HepG2 (cell line): ENCODE results near the gene KCTD14. TPM values are rescaled to one million over a fixed set of nuclear protein-coding genes. Genes with fewer than 3 reads are reported as not detected.
A peak's percentile ranks its signal among the peaks of the same experiment; 100 is the strongest.

ENCODE experiments used
- ADNP ChIP-seq: sonication (generic); formaldehyde crosslinking; IDR thresholded peaks from 2 replicates; pipeline ENCODE4 v1.4.0; 2020; ENCODE audit warnings: missing genetic modification reagents
- ETV6 ChIP-seq: sonication (generic); formaldehyde crosslinking; conservative IDR thresholded peaks from 2 replicates; pipeline ENCODE4 v1.4.0; 2020; ENCODE audit warnings: missing genetic modification reagents
- FOSL2 ChIP-seq: sonication (generic); formaldehyde crosslinking; IDR thresholded peaks from 2 replicates; pipeline ENCODE4 v1.4.0; 2020; ENCODE audit warnings: missing genetic modification reagents
- FOXC1 ChIP-seq: sonication (generic); formaldehyde crosslinking; IDR thresholded peaks from 2 replicates; pipeline ENCODE4 v1.8.0; 2022; ENCODE audit warnings: mild to moderate bottlenecking, missing genetic modification reagents, borderline replicate concordance
- GABPB1 ChIP-seq: IDR thresholded peaks from 2 replicates; pipeline ENCODE4 v1.6.1; 2016; ENCODE audit warnings: mild to moderate bottlenecking, missing genetic modification reagents, moderate library complexity, missing compliant biosample characterization
- GTF3A ChIP-seq: sonication (generic); formaldehyde crosslinking; conservative IDR thresholded peaks from 2 replicates; pipeline ENCODE4 v1.4.0; 2020; ENCODE audit warnings: mild to moderate bottlenecking, missing genetic modification reagents
- HMG20A ChIP-seq: IDR thresholded peaks from 2 replicates; pipeline ENCODE4 v1.6.1; 2016; ENCODE audit warnings: borderline replicate concordance
- HMG20B ChIP-seq: conservative IDR thresholded peaks from 2 replicates; pipeline ENCODE4 v1.6.1; 2016; ENCODE audit warnings: missing genetic modification reagents, missing compliant biosample characterization
- KAT2B ChIP-seq: fragments of 150-350 bp; IDR thresholded peaks from 2 replicates; pipeline ENCODE4 v1.6.1; 2014; ENCODE audit warnings: low read depth, low read length, borderline replicate concordance
- KLF12 ChIP-seq: sonication (generic); formaldehyde crosslinking; IDR thresholded peaks from 2 replicates; pipeline ENCODE4 v1.4.0; 2020; ENCODE audit warnings: missing genetic modification reagents, borderline replicate concordance
- KLF16 ChIP-seq, 2 experiments: sonication (generic) in 1 of 2; formaldehyde crosslinking in 1 of 2; IDR thresholded peaks; 2 replicates each; pipeline versions ENCODE4 v1.6.1 to v1.8.0; 2016 to 2023; ENCODE audit warnings: missing genetic modification reagents in 2 of 2, missing compliant biosample characterization in 1 of 2
- MAFF ChIP-seq: IDR thresholded peaks from 2 replicates; pipeline ENCODE4 v1.6.1; 2011; ENCODE audit warnings: low read depth, low read length, improper control_type of control experiment
- MED1 ChIP-seq: sonication (generic); formaldehyde crosslinking; IDR thresholded peaks from 2 replicates; pipeline ENCODE4 v1.4.0; 2020; ENCODE audit warnings: missing genetic modification reagents
- NAIF1 ChIP-seq: sonication (generic); formaldehyde crosslinking; IDR thresholded peaks from 2 replicates; pipeline ENCODE4 v1.5.0; 2020; ENCODE audit warnings: mild to moderate bottlenecking, missing genetic modification reagents, borderline replicate concordance
- RARG ChIP-seq: sonication (generic); formaldehyde crosslinking; IDR thresholded peaks from 2 replicates; pipeline ENCODE4 v1.4.0; 2020; ENCODE audit warnings: low read depth, mild to moderate bottlenecking, missing genetic modification reagents
- RFXAP ChIP-seq: sonication (generic); formaldehyde crosslinking; IDR thresholded peaks from 2 replicates; pipeline ENCODE4 v1.4.0; 2020; ENCODE audit warnings: missing genetic modification reagents, borderline replicate concordance
- RXRB ChIP-seq: IDR thresholded peaks from 2 replicates; pipeline ENCODE4 v1.6.1; 2016; ENCODE audit warnings: borderline replicate concordance, missing genetic modification reagents, missing compliant biosample characterization
- ZNF274 ChIP-seq: sonication (generic); formaldehyde crosslinking; IDR thresholded peaks from 2 replicates; pipeline ENCODE4 v1.5.1; 2020; ENCODE audit warnings: mild to moderate bottlenecking, missing genetic modification reagents
- ZNF367 ChIP-seq: sonication (generic); formaldehyde crosslinking; IDR thresholded peaks from 2 replicates; pipeline ENCODE4 v1.4.0; 2020; ENCODE audit warnings: missing genetic modification reagents, borderline replicate concordance
- ZNF383 ChIP-seq: sonication (generic); formaldehyde crosslinking; IDR thresholded peaks from 2 replicates; pipeline ENCODE4 v1.4.0; 2020; ENCODE audit warnings: missing genetic modification reagents, mild to moderate bottlenecking, borderline replicate concordance
- ZNF496 ChIP-seq: sonication (generic); formaldehyde crosslinking; IDR thresholded peaks from 2 replicates; pipeline ENCODE4 v1.8.1; 2023; ENCODE audit warnings: mild to moderate bottlenecking, moderate library complexity, missing genetic modification reagents; ENCODE audit not compliant: insufficient replicate concordance
- ZNF546 ChIP-seq: sonication (generic); formaldehyde crosslinking; conservative IDR thresholded peaks from 2 replicates; pipeline ENCODE4 v1.8.1; 2023; ENCODE audit warnings: mild to moderate bottlenecking, missing genetic modification reagents
- ZNF607 ChIP-seq: sonication (generic); formaldehyde crosslinking; IDR thresholded peaks from 2 replicates; pipeline ENCODE4 v1.5.1; 2020; ENCODE audit warnings: missing genetic modification reagents, mild to moderate bottlenecking, borderline replicate concordance
- ZNF619 ChIP-seq: sonication (generic); formaldehyde crosslinking; IDR thresholded peaks from 2 replicates; pipeline ENCODE4 v1.4.0; 2020; ENCODE audit warnings: mild to moderate bottlenecking, missing genetic modification reagents
- polyA plus RNA-seq, 8 experiments: library from polyadenylated mRNA; depleted of rRNA in 3 of 8; stranded (reverse) in 7 of 8; unstranded in 1 of 8; fragments of >200 nt; fragmentation: Illumina TruSeq in 4 of 8; extraction: Trizol in 4 of 8; gene quantifications; 2 replicates each; pipeline versions ENCODE4 v1.2.1 to v1.2.3, GENCODE V29; 2011 to 2016; ENCODE audit warnings: low read depth in 4 of 8, missing spikeins in 1 of 8, mixed read lengths in 1 of 8; ENCODE audit not compliant: insufficient read depth in 1 of 8
- total RNA-seq, 5 experiments: library from RNA; depleted of rRNA; stranded (reverse); fragments of >200 nt; fragmentation: Illumina TruSeq; extraction: Trizol; gene quantifications; 2 replicates each; pipeline ENCODE4 v1.2.3, GENCODE V29; 2016; ENCODE audit warnings: low read depth in 1 of 5
- TF ChIP-seq, protein P1 (sequence below): sonication (generic); formaldehyde crosslinking; IDR thresholded peaks from 2 replicates; pipeline ENCODE4 v1.4.0; 2020; ENCODE audit warnings: mild to moderate bottlenecking, low read depth, missing genetic modification reagents
- TF ChIP-seq, protein P2 (sequence below): IDR thresholded peaks from 2 replicates; pipeline ENCODE4 v1.6.1; 2016
- TF ChIP-seq, protein P3 (sequence below): sonication (generic); formaldehyde crosslinking; conservative IDR thresholded peaks from 2 replicates; pipeline ENCODE4 v1.4.0; 2020; ENCODE audit warnings: missing genetic modification reagents

KCTD14 gene
- total and polyA plus RNA-seq, 2 of the 13 experiments (the other 11 are each of a cell fraction or from before 2014, with no cell fraction given): 10.3 to 15.6 TPM

DNA sequence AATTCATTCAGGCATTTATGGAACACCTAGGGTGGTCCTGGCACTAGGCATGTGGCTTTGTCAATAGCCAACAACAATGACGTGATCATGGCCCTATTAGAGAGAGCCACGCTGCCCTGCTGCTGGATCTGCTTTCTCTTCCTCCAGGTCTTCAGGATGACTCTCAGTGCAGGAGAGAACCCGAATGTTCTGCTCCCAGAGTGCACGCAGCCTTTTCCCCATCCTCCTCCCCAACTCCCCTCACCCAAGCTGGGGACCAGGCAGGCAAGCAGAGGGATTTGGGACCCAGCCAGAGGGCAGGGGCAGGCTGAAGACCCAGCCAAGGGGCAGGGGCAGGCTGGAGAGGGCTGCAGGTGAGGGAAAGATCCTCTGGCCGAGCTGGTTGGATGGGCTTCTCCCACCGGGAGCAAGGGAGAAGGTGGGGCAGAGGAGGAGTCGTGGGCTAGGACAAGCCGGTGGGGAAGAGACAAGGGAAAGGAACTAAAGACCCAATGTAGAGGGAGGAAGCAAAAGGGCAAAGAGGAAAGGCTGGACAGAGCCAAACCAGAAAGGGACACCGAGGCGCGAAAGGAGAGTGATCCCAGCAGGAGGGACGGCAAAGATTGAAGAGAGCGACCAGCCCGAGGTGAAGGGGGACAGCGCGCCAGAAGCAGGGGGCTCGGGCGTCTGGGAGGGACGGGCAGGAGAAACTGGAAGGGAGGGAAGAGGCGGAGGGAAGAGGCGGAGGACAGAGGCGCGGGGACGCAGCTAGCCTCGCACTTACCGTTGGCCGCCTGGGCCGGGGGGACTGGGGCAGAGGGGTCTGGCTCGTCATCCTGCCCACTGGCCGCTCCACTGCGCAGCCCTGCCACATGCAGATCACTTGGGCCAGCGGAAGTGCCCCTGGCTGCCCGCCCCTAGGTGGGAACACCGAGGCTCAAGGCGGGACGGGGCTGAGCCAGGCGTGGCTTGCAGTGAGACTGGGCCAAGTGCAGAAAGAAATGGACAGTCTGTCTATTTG lies at the start of gene KCTD14 (continued):
- TF ChIP-seq ZNF619 (CRISPR knock-in tag): no peak
- no peak for TF ChIP-seq GTF3A (CRISPR knock-in tag)
- TF ChIP-seq NAIF1 (CRISPR knock-in tag): no peak
- TF ChIP-seq ZNF607: no peak; the same call in 1 of the 2 replicates
- TF ChIP-seq RARG (CRISPR knock-in tag): no peak
- 0 out of 2 replicates have a peak, but pooled peaks have one; percentile 66 for TF ChIP-seq ZNF546
- no peak for TF ChIP-seq KLF12
- TF ChIP-seq ZNF383: no peak
- no peak for TF ChIP-seq MED1 (CRISPR knock-in tag)
- no peak for TF ChIP-seq RXRB (CRISPR knock-in tag)
- no peak for TF ChIP-seq MAFF
- peak; percentile 24 to 56; a peak in 3 of 4 replicates for TF ChIP-seq KLF16 (CRISPR knock-in tag; IDR thresholded peaks at IDR 0.05)
- no peak for TF ChIP-seq ETV6
- peak; percentile 92 for TF ChIP-seq GABPB1 (CRISPR knock-in tag)
- no peak for TF ChIP-seq HMG20B (CRISPR knock-in tag)
- TF ChIP-seq HMG20A (CRISPR knock-in tag): no peak
- 0 out of 2 replicates have a peak, but pooled peaks have one; percentile 6 for TF ChIP-seq FOXC1 (CRISPR knock-in tag)
- TF ChIP-seq ZNF367 (CRISPR knock-in tag): no peak
- TF ChIP-seq, protein P1, sequence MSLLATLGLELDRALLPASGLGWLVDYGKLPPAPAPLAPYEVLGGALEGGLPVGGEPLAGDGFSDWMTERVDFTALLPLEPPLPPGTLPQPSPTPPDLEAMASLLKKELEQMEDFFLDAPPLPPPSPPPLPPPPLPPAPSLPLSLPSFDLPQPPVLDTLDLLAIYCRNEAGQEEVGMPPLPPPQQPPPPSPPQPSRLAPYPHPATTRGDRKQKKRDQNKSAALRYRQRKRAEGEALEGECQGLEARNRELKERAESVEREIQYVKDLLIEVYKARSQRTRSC (CRISPR knock-in tag): no peak
- TF ChIP-seq, protein P2, sequence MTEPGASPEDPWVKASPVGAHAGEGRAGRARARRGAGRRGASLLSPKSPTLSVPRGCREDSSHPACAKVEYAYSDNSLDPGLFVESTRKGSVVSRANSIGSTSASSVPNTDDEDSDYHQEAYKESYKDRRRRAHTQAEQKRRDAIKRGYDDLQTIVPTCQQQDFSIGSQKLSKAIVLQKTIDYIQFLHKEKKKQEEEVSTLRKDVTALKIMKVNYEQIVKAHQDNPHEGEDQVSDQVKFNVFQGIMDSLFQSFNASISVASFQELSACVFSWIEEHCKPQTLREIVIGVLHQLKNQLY (CRISPR knock-in tag): no peak
- TF ChIP-seq RFXAP (CRISPR knock-in tag): no peak
- TF ChIP-seq FOSL2 (CRISPR knock-in tag): no peak
- TF ChIP-seq ZNF496 (CRISPR knock-in tag): no peak
- TF ChIP-seq ADNP (CRISPR knock-in tag): no peak
- TF ChIP-seq, protein P3, sequence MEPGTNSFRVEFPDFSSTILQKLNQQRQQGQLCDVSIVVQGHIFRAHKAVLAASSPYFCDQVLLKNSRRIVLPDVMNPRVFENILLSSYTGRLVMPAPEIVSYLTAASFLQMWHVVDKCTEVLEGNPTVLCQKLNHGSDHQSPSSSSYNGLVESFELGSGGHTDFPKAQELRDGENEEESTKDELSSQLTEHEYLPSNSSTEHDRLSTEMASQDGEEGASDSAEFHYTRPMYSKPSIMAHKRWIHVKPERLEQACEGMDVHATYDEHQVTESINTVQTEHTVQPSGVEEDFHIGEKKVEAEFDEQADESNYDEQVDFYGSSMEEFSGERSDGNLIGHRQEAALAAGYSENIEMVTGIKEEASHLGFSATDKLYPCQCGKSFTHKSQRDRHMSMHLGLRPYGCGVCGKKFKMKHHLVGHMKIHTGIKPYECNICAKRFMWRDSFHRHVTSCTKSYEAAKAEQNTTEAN (CRISPR knock-in tag): 0 out of 2 replicates have a peak, but pooled peaks have one; percentile 63
- TF ChIP-seq ZNF274 (CRISPR knock-in tag): peak; percentile 63; the same call in 1 of the 2 replicates
- no peak for TF ChIP-seq KAT2B
